HepG2 (cell line): ENCODE data around the gene MDP1. TPM values are rescaled to one million over a fixed set of nuclear protein-coding genes. Genes with fewer than 3 reads are reported as not detected.

ENCODE experiments used
- ATAC-seq: fragments of 200-7000 bp; cut with Tn5 transposase; 3 replicates; pipeline ENCODE4 v1.9.1; 2020; ENCODE audit warnings: mild to moderate bottlenecking, moderate library complexity
- BruUV-seq: library from RNA; stranded (reverse); fragments of 400-500 nt; replicated peaks from 2 replicates; lab custom pipeline; 2021; lab: Mats Ljungman, UMichigan
- CTCF ChIA-PET: fragments of 300-600 bp; formaldehyde crosslinking; extraction: SDS; loops from one replicate; lab custom pipeline; 2021; ENCODE audit warnings: low total read pairs, inconsistent platforms, low intra/inter-chr PET ratio; lab: Yijun Ruan, JAX
- POLR2A ChIA-PET: fragments of 350-600 bp; sonication (Branson Sonifier 250); formaldehyde crosslinking; loops from one replicate; lab custom pipeline; 2020; ENCODE audit warnings: antibody characterized with exemption, inconsistent platforms; lab: Yijun Ruan, JAX
- DNase-seq: peaks from one replicate; pipeline ENCODE4 v3.0.0-alpha.2; 2015; ENCODE audit warnings: low spot score
- FAIRE-seq: peaks from 3 replicates; lab custom pipeline; 2011; peaks lifted over from hg19 to GRCh38; lab: Jason Lieb, UNC
- H2AFZ ChIP-seq: one replicate; pipeline ENCODE4 v1.6.1; 2011; ENCODE audit warnings: low read length, inconsistent platforms
- H3K27ac ChIP-seq: fragments of 300-600 bp; 3 replicates; pipeline ENCODE4 v1.8.0; 2011; ENCODE audit warnings: mixed run types, mild to moderate bottlenecking, mixed read lengths, low read length, inconsistent platforms; ENCODE audit not compliant: insufficient read depth; ENCODE audit errors: extremely low read length
- H3K27me3 ChIP-seq, 2 experiments: fragments of 200-600 bp in 1 of 2; 2 replicates in 1 of 2; 3 replicates in 1 of 2; pipeline versions ENCODE4 v1.6.0 to v1.8.0; 2011; ENCODE audit warnings: low read length in 2 of 2, mild to moderate bottlenecking in 2 of 2, moderate library complexity in 2 of 2, inconsistent platforms in 1 of 2; ENCODE audit not compliant: insufficient read depth in 2 of 2, control insufficient read depth in 1 of 2
- H3K36me3 ChIP-seq, 2 experiments: fragments of 200-600 bp in 1 of 2; replicated peaks in 1 of 2; 2 replicates in 1 of 2; 3 replicates in 1 of 2; pipeline versions ENCODE4 v1.5.1 to v1.8.0; 2011; ENCODE audit warnings: low read length in 2 of 2, inconsistent platforms in 1 of 2; ENCODE audit not compliant: insufficient read depth in 2 of 2, control insufficient read depth in 1 of 2
- H3K4me1 ChIP-seq: 2 replicates; pipeline ENCODE4 v1.5.1; 2012; ENCODE audit warnings: low read length, inconsistent platforms; ENCODE audit not compliant: insufficient read depth
- H3K4me2 ChIP-seq: 2 replicates; pipeline ENCODE4 v1.6.0; 2011; ENCODE audit warnings: low read depth, low read length, inconsistent platforms
- H3K4me3 ChIP-seq, 3 experiments: fragments of 200-600 bp in 1 of 3; sonication (generic), shearing (Covaris generic) in 1 of 3; replicated peaks in 1 of 3; 2 replicates each; pipeline ENCODE4 v1.5.1; 2011 to 2016; ENCODE audit warnings: low read length in 3 of 3, inconsistent platforms in 2 of 3, low read depth in 2 of 3, mild to moderate bottlenecking in 2 of 3, control low read depth in 1 of 3, mixed read lengths in 1 of 3; ENCODE audit not compliant: insufficient read depth in 1 of 3
- H3K79me2 ChIP-seq: one replicate; pipeline ENCODE4 v1.6.1; 2011; ENCODE audit warnings: low read length, inconsistent platforms; ENCODE audit not compliant: insufficient read depth
- H3K9ac ChIP-seq: 2 replicates; pipeline ENCODE4 v1.6.0; 2011; ENCODE audit warnings: mild to moderate bottlenecking, low read depth, low read length, inconsistent platforms; ENCODE audit not compliant: insufficient read depth
- H3K9me3 ChIP-seq: 2 replicates; pipeline ENCODE4 v1.5.1; 2012; ENCODE audit warnings: mild to moderate bottlenecking, low read length
- H4K20me1 ChIP-seq: 2 replicates; pipeline ENCODE4 v1.6.0; 2011; ENCODE audit warnings: inconsistent platforms, mild to moderate bottlenecking, low read length, moderate library complexity; ENCODE audit not compliant: insufficient read depth
- CREM ChIP-seq, 2 experiments: sonication (generic) in 1 of 2; formaldehyde crosslinking in 1 of 2; IDR thresholded peaks; 2 replicates each; pipeline versions ENCODE4 v1.4.0 to v1.6.1; 2016 to 2020; ENCODE audit warnings: antibody characterized with exemption in 1 of 2, mild to moderate bottlenecking in 1 of 2, missing genetic modification reagents in 1 of 2
- EZH2 ChIP-seq: conservative IDR thresholded peaks from 2 replicates; pipeline ENCODE4 v1.6.1; 2012; ENCODE audit warnings: mild to moderate bottlenecking, low read depth, low read length, moderate library complexity
- FOXA3 ChIP-seq: IDR thresholded peaks from 2 replicates; pipeline ENCODE4 v1.6.1; 2016; ENCODE audit warnings: missing genetic modification reagents, missing compliant biosample characterization
- IRF1 ChIP-seq: sonication (generic); formaldehyde crosslinking; IDR thresholded peaks from 2 replicates; pipeline ENCODE4 v1.4.0; 2020; ENCODE audit warnings: low read depth, mild to moderate bottlenecking, missing genetic modification reagents
- KAT7 ChIP-seq: IDR thresholded peaks from 2 replicates; pipeline ENCODE4 v1.6.1; 2018; ENCODE audit warnings: borderline replicate concordance, missing compliant biosample characterization
- KLF11 ChIP-seq: IDR thresholded peaks from 2 replicates; pipeline ENCODE4 v1.6.1; 2016; ENCODE audit warnings: missing compliant biosample characterization
- MZF1 ChIP-seq: sonication (generic); formaldehyde crosslinking; IDR thresholded peaks from 2 replicates; pipeline ENCODE4 v1.8.1; 2023; ENCODE audit warnings: mild to moderate bottlenecking, missing genetic modification reagents, borderline replicate concordance
- NR2F1 ChIP-seq, 2 experiments: fragments of 450-650 bp in 1 of 2; formaldehyde crosslinking in 1 of 2; IDR thresholded peaks; 2 replicates each; pipeline versions ENCODE4 v1.5.0 to v1.6.1; 2016 to 2020; ENCODE audit warnings: mild to moderate bottlenecking in 1 of 2, missing compliant biosample characterization in 1 of 2, missing genetic modification reagents in 1 of 2, moderate library complexity in 1 of 2
- PAF1 ChIP-seq: IDR thresholded peaks from 2 replicates; pipeline ENCODE4 v1.6.1; 2016; ENCODE audit warnings: missing genetic modification reagents, missing compliant biosample characterization
- PCBP1 ChIP-seq: fragments of 200-400 bp; formaldehyde crosslinking; IDR thresholded peaks from 2 replicates; pipeline ENCODE4 v1.6.1; 2017; ENCODE audit warnings: mild to moderate bottlenecking, low read depth, low read length, borderline replicate concordance
- REL ChIP-seq: sonication (generic); formaldehyde crosslinking; conservative IDR thresholded peaks from 2 replicates; pipeline ENCODE4 v1.8.0; 2022; ENCODE audit warnings: mild to moderate bottlenecking, missing genetic modification reagents, moderate library complexity
- ZBTB39 ChIP-seq: sonication (generic); formaldehyde crosslinking; IDR thresholded peaks from 2 replicates; pipeline ENCODE4 v1.5.0; 2020; ENCODE audit warnings: missing genetic modification reagents
- ZNF232 ChIP-seq: sonication (generic); formaldehyde crosslinking; IDR thresholded peaks from 2 replicates; pipeline ENCODE4 v1.4.0; 2020; ENCODE audit warnings: missing genetic modification reagents, borderline replicate concordance
- ZNF337 ChIP-seq: sonication (generic); formaldehyde crosslinking; IDR thresholded peaks from 2 replicates; pipeline ENCODE4 v1.5.1; 2020; ENCODE audit warnings: missing genetic modification reagents, low read depth, mild to moderate bottlenecking, borderline replicate concordance
- ZNF496 ChIP-seq: sonication (generic); formaldehyde crosslinking; IDR thresholded peaks from 2 replicates; pipeline ENCODE4 v1.8.1; 2023; ENCODE audit warnings: mild to moderate bottlenecking, moderate library complexity, missing genetic modification reagents; ENCODE audit not compliant: insufficient replicate concordance
- ZNF572 ChIP-seq: sonication (generic); formaldehyde crosslinking; IDR thresholded peaks from 2 replicates; pipeline ENCODE4 v1.5.1; 2020; ENCODE audit warnings: mild to moderate bottlenecking, missing genetic modification reagents
- ZNF768 ChIP-seq: sonication (generic); formaldehyde crosslinking; IDR thresholded peaks from 2 replicates; pipeline ENCODE4 v1.4.0; 2020; ENCODE audit warnings: missing genetic modification reagents
- WGBS: methylation state at CpG from one replicate; pipeline ENCODE4 v1.1.6; 2017; ENCODE audit warnings: low lambda C conversion rate; 5-methylcytosine and 5-hydroxymethylcytosine counted together
- in situ Hi-C: cut with HindIII; loops from 2 replicates; pipeline ENCODE4 v1.10.0; 2017; ENCODE audit warnings: low pct_unique_long_range_greater_than_20kb; ENCODE audit not compliant: extremely low pct_ligation_motif_present
- intact Hi-C: fragments of 100-400 bp; cut with micrococcal nuclease; formaldehyde crosslinking; loops from one replicate; pipeline ENCODE4 v1.10.0; 2022; ENCODE audit not compliant: unreplicated experiment
- polyA plus RNA-seq, 8 experiments: library from polyadenylated mRNA; depleted of rRNA in 3 of 8; stranded (reverse) in 7 of 8; unstranded in 1 of 8; fragments of >200 nt; fragmentation: Illumina TruSeq in 4 of 8; extraction: Trizol in 4 of 8; gene quantifications; 2 replicates each; pipeline versions ENCODE4 v1.2.1 to v1.2.3, GENCODE V29; 2011 to 2016; ENCODE audit warnings: low read depth in 4 of 8, missing spikeins in 1 of 8, mixed read lengths in 1 of 8; ENCODE audit not compliant: insufficient read depth in 1 of 8
- total RNA-seq, 5 experiments: library from RNA; depleted of rRNA; stranded (reverse); fragments of >200 nt; fragmentation: Illumina TruSeq; extraction: Trizol; gene quantifications; 2 replicates each; pipeline ENCODE4 v1.2.3, GENCODE V29; 2016; ENCODE audit warnings: low read depth in 1 of 5

The MDP1 gene
- total and polyA plus RNA-seq, 2 of the 13 experiments (the other 11 are each of a cell fraction or from before 2014, with no cell fraction given) = 44.1 to 48.7 TPM

- peak; percentile 92 for TF ChIP-seq REL
- peak; percentile 53; the same call in 1 of the 2 replicates for TF ChIP-seq MZF1 (CRISPR knock-in tag)
- TF ChIP-seq KLF11 = peak; percentile 88; the same call in 1 of the 2 replicates
- peak; percentile 97 for TF ChIP-seq CREM (IDR thresholded peaks at IDR 0.05)
- TF ChIP-seq CREM (CRISPR knock-in tag; IDR thresholded peaks at IDR 0.05) = 0 out of 2 replicates have a peak, but pooled peaks have one; percentile 11
- TF ChIP-seq ZNF496 (CRISPR knock-in tag) = no peak
- TF ChIP-seq ZNF337 (CRISPR knock-in tag) = peak; percentile 88; the same call in 1 of the 2 replicates
Observed at GRCh38 chr14:24232645-24233537, 17.0 kb upstream of the MDP1 start, which contains the start of gene GMPR2 (continued).

GRCh38 chr14:24232121-24232644, 16.3 kb upstream of the MDP1 start, which contains the start of gene NEDD8:
Gene NEDD8, minus strand, starts transcription at chr14:24232367. Its CDS starts 100 bp downstream, at chr14:24232267.
- intact Hi-C loops = loop anchor here (1.0 to 10.0 kb wide), 3 partner anchors 16 to 1193 kb away; partner anchors contain the start of genes IPO4 and MDP1
- no peak; the same call in 1 of the 2 replicates for TF ChIP-seq ZNF572 (CRISPR knock-in tag)
- TF ChIP-seq ZBTB39 (CRISPR knock-in tag) = no peak
- no peak; a peak in 1 of 4 replicates for TF ChIP-seq NR2F1 (CRISPR knock-in tag; IDR thresholded peaks at IDR 0.05)
- no peak for TF ChIP-seq PAF1 (CRISPR knock-in tag)
- TF ChIP-seq KAT7 (CRISPR knock-in tag) = peak; percentile 95; the same call in 1 of the 2 replicates
- TF ChIP-seq IRF1 (CRISPR knock-in tag) = no peak; the same call in 1 of the 2 replicates
- peak; percentile 70; the same call in 1 of the 2 replicates for TF ChIP-seq ZNF768
- TF ChIP-seq PCBP1 = peak; percentile 99
- peak; percentile 76; the same call in 1 of the 2 replicates for TF ChIP-seq ZNF232
- TF ChIP-seq FOXA3 (CRISPR knock-in tag) = peak; percentile 49
- TF ChIP-seq EZH2 = no peak

More at GRCh38 chr14:24232121-24232644, 16.3 kb upstream of the MDP1 start, which contains the start of gene NEDD8:
- WGBS = 1% methylated on average over 30 of the region's 30 CpGs
- no TSS peak for BruUV-seq
- Histone ChIP-seq H3K4me3 (peak within 1 kb of the TSS; percentile 83 to 91 (median 85)), H3K79me2 (peaks cover 61% of the 10 kb centered on the region), H3K36me3 (peaks cover 18 to 43% of the 10 kb centered on the region in 2 experiments), H3K27me3 (peaks cover 0 to 4% of the 10 kb centered on the region in 2 experiments; a peak in 1 of 5 replicates), H4K20me1 (peaks cover 7% of the 10 kb centered on the region; the same call in 1 of the 2 replicates), H3K9me3 (no peaks in the 10 kb centered on the region), H3K4me2 (peak within 1 kb of the TSS; percentile 96), H3K4me1 (peaks cover 47% of the 10 kb centered on the region), H3K27ac (peak within 1 kb of the TSS; percentile 84), H3K9ac (peak within 1 kb of the TSS; percentile 91), H2AFZ (peak within 1 kb of the TSS; percentile 97)
- peak; percentile 85 for ATAC-seq
- FAIRE-seq = peak; percentile 8
- CTCF ChIA-PET = interaction anchor here (2.6 kb wide), 1 partner anchor 16 kb away, joined by 7 read pairs; the partner anchor contains the start of gene MDP1
- DNase-seq = peak; percentile 99
- POLR2A ChIA-PET = interaction anchor here (1.2 to 18.0 kb wide), 7 partner anchors 10 to 138 kb away, joined by 3 to 850 read pairs (median 21); partner anchors contain the start of genes CHMP4A, CIDEB, DHRS1 and LTB4R
- in situ Hi-C loops = no loop called here
